Ishikawa (cell line): ENCODE data around the gene TMEM8B.

Experiments
- CEBPB ChIP-seq: IDR thresholded peaks from 2 replicates; pipeline ENCODE4 v1.6.1; 2012
- CREB1 ChIP-seq: IDR thresholded peaks from 2 replicates; pipeline ENCODE4 v1.6.1; 2012; ENCODE audit warnings: low read depth
- EP300 ChIP-seq: IDR thresholded peaks from 2 replicates; pipeline ENCODE4 v1.6.1; 2012; ENCODE audit warnings: borderline replicate concordance
- MAX ChIP-seq: IDR thresholded peaks from 2 replicates; pipeline ENCODE4 v1.6.1; 2012
- NFIC ChIP-seq: IDR thresholded peaks from 2 replicates; pipeline ENCODE4 v1.6.1; 2012
- RAD21 ChIP-seq: IDR thresholded peaks from 2 replicates; pipeline ENCODE4 v1.6.1; 2012; ENCODE audit warnings: low read depth
- REST ChIP-seq: IDR thresholded peaks from 2 replicates; pipeline ENCODE4 v1.6.1; 2012; ENCODE audit warnings: low read depth, mild to moderate bottlenecking
- TAF1 ChIP-seq: IDR thresholded peaks from 2 replicates; pipeline ENCODE4 v1.6.1; 2012; ENCODE audit warnings: low read depth, mild to moderate bottlenecking
- TCF12 ChIP-seq: IDR thresholded peaks from 2 replicates; pipeline ENCODE4 v1.6.1; 2012; ENCODE audit warnings: low read depth
- USF1 ChIP-seq: IDR thresholded peaks from 2 replicates; pipeline ENCODE4 v1.6.1; 2012
- YY1 ChIP-seq: IDR thresholded peaks from 2 replicates; pipeline ENCODE4 v1.6.1; 2012; ENCODE audit warnings: low read depth

- TF ChIP-seq TAF1 (no peak), CREB1 (no peak), RAD21 (no peak), YY1 (no peak), MAX (no peak), USF1 (no peak), EP300 (no peak), REST (no peak), TCF12 (no peak), CEBPB (no peak), NFIC (no peak)
Observed at GRCh38 chr9:35820076-35820475, 9.0 kb upstream of the TMEM8B start.
